ENCODE results near the gene LRBA.

- TF ChIP-seq CTCF (IDR thresholded peaks at IDR 0.05) = no peak
- TF ChIP-seq, protein P1, sequence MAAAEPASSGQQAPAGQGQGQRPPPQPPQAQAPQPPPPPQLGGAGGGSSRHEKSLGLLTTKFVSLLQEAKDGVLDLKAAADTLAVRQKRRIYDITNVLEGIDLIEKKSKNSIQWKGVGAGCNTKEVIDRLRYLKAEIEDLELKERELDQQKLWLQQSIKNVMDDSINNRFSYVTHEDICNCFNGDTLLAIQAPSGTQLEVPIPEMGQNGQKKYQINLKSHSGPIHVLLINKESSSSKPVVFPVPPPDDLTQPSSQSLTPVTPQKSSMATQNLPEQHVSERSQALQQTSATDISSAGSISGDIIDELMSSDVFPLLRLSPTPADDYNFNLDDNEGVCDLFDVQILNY (CRISPR knock-in tag; IDR thresholded peaks at IDR 0.05) = no peak
- no peak for TF ChIP-seq HMGA2 (CRISPR knock-in tag; IDR thresholded peaks at IDR 0.05)
- no peak for TF ChIP-seq GABPB1 (CRISPR knock-in tag; IDR thresholded peaks at IDR 0.05)
These were observed 126.5 kb downstream of the LRBA start for GRCh38 chr4:150888625-150889024.
